GM12801 (cell line): Measurements from ENCODE around the gene HHIPL1.

ENCODE experiments used
- CTCF ChIP-seq: IDR thresholded peaks from one replicate; pipeline ENCODE4 v1.5.1; 2011; ENCODE audit warnings: control low read depth; ENCODE audit not compliant: insufficient read length; ENCODE audit errors: extremely low read depth

Gene HHIPL1

DNA sequence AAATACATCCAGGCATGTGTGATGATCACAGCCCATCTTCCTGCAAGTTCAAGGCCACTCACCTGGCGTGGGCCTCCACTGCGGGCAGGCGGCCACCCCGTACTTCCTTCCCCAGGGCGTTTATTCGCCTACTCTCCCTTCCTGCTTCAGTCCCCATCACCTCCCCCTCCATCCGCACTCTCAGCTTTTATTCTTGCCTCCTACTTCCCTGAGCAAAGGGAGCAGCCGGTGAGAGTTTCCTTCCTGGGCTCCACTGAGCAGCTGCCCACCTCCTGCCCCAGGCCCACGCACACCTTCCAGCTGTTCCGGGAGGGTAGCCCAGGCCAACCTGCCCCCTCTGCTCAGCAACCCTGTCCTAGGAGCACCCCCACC lies 43.3 kb downstream of the HHIPL1 start:
- no peak for TF ChIP-seq CTCF

DNA sequence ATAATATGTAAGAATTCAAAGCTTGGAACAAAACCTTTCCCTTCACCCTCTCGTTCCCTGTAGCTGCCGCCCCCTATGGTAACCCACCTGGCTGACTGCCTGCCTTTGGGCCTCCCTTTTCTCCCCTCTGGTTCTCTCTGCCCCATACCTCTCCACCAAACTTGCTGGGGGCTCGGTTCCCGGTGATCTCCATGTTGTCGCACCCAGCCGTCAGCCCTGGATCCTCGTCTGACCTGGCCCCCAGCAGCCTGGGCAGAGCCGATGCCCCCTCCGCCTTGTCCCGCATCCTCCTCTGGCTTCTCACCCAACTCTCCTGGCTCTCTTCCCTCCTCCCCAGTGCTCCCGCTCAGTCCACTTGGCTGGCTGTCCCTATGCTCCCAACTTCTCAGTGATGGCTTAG lies 43.7 kb downstream of the HHIPL1 start:
- TF ChIP-seq CTCF = no peak

- TF ChIP-seq CTCF = no peak
These were observed 44.6 kb downstream of the HHIPL1 start for GRCh38 chr14:99689266-99690236.

DNA sequence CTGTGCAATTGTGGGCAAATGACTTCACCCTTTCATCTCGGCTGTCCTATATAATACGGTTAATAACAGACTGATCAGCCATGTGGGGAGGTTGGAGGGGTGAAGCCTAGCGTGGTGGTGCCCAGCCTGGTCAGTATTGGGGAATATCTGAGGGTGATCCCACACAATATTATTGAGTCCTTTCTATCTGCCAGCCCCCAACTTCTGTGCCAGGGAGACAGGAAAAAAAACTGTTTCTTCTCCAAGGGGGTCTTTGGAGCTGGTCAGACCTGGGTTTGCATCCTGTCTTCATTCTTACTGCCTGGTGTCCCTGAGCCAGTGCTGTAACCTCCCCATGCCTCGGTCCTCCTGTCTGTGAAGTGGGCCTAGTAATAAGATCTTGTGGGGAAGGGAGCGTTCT lies 45.7 kb downstream of the HHIPL1 start:
- no peak for TF ChIP-seq CTCF

DNA sequence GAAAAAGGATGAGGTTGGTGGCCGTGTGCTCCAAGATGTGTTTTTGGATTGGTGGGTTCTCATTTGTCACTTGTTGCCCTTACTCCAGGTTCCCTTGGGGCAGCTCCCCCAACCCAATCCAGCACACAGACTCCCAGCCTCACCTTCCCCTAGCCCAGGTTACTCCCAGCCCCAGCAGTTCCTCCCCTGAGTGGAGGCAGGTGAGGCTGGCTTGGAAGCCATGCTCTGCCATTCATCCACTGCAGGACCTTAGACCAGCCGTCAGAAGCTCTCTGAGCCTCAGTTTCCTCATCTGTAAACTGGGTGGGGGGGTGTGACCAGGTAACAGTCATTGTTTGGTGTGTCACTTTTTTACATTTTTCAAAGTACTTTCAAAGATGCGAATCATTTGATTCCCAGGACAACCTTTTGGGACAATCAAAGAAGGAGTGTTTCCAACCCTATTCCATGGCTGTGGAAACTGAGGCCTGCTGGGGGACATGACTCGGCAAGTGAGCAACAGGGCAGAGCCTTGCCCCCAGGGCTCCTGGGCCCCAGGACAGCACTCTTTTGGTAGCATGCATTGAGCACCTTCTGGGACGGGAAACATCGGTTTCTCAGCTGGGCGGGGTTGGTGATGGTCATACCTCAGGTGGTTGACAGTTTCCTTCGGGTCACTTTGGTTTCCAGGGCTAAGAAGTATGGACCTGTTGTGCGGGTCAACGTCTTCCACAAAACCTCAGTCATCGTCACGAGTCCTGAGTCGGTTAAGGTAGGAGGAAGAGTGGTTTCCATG lies 46.4 kb downstream of the HHIPL1 start:
- TF ChIP-seq CTCF = no peak

DNA sequence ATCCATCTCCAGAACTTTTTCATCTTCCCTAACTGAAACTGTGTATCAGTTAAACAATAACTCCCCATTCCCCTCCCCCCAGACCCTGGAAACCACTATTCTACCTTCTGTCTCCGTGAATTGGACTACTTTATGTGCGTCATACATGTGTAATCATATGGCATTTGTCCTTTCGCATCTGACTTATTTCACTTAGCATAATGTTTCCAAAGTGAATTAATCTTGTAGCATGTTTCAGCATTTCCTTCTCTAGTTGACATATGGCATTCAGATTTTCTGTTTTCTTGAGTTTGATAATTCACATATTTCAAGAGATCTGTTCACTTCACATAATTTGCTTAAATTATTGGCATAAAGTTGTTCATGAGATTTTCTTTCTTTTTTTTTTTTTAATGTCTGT lies 49.0 kb downstream of the HHIPL1 start:
- TF ChIP-seq CTCF = no peak

DNA sequence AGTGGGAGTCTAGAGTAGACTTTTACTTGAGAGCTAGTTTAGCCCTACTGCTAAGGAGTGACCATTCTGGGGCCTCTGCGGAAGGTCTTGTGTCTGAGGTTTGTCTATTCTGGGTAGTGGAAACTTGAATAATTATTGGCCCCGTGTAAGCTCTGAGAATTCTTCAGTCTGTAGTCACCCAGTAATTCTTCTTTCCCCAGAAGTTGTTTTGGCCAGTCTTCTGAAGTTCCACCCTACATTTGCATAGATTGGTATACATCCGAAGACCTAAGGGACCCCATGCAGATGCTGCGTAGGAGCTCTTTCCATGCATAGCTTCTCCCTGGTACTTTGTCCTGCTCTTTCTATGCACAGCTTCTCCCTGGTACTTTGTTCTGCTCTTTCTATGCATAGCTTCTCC lies 52.0 kb downstream of the HHIPL1 start:
- no peak for TF ChIP-seq CTCF
